HUDEP-2 (cell line): Measurements from ENCODE around the gene KCNK15.
A peak's percentile ranks its signal among the peaks of the same experiment; 100 is the strongest.
"Not testable (repeated sequence)": the region's sequence is repeated elsewhere in the genome, so short reads cannot be mapped to it uniquely, and the experiment has no call there.

ENCODE experiments used
- DNase-seq, 76 experiments: peaks; one replicate each; lab custom pipeline; 2025; ENCODE audit not compliant: unreplicated experiment in 76 of 76; lab: John Stamatoyannopoulos, UW

Gene KCNK15

GRCh38 chr20:44745598-44746366 lies at the start of gene KCNK15:
TSS of gene KCNK15 (plus strand) at chr20:44745865. CDS start at chr20:44745911, 46 bp downstream.
- DNase-seq: no peak

GRCh38 chr20:44696315-44696714 lies 49.4 kb upstream of the KCNK15 start:
- peak in 4 of 76 experiments; percentile 5 to 16 (median 12) for DNase-seq

GRCh38 chr20:44697041-44697440 lies 48.6 kb upstream of the KCNK15 start:
- DNase-seq: not testable (repeated sequence)

- DNase-seq: no peak
Measured at GRCh38 chr20:44698351-44698750, 47.3 kb upstream of the KCNK15 start.

GRCh38 chr20:44700306-44700705 lies 45.4 kb upstream of the KCNK15 start:
- DNase-seq: no peak

GRCh38 chr20:44701118-44701857 lies 44.4 kb upstream of the KCNK15 start:
- no peak for DNase-seq

- no peak for DNase-seq
Measured at GRCh38 chr20:44701858-44702256, 43.8 kb upstream of the KCNK15 start.

- DNase-seq: peak in 2 of 76 experiments; percentile 12 to 19
Measured at GRCh38 chr20:44702776-44703175, 42.9 kb upstream of the KCNK15 start.

- no peak for DNase-seq
Measured at GRCh38 chr20:44703183-44703925, 42.3 kb upstream of the KCNK15 start.

- no peak for DNase-seq
Measured at GRCh38 chr20:44703956-44704488, 41.6 kb upstream of the KCNK15 start.

- DNase-seq: no peak
Measured at GRCh38 chr20:44704551-44704971, 41.1 kb upstream of the KCNK15 start.

GRCh38 chr20:44705364-44706094 lies 40.1 kb upstream of the KCNK15 start:
- no peak for DNase-seq

- no peak for DNase-seq
Measured at GRCh38 chr20:44706301-44707017, 39.2 kb upstream of the KCNK15 start.

- no peak for DNase-seq
Measured at GRCh38 chr20:44707018-44707579, 38.6 kb upstream of the KCNK15 start.

GRCh38 chr20:44709380-44709779 lies 36.3 kb upstream of the KCNK15 start:
- DNase-seq: no peak

GRCh38 chr20:44709797-44710196 lies 35.9 kb upstream of the KCNK15 start:
- DNase-seq: no peak

GRCh38 chr20:44711237-44711636 lies 34.4 kb upstream of the KCNK15 start:
- DNase-seq: no peak

- DNase-seq: no peak
Measured at GRCh38 chr20:44714102-44714700, 31.5 kb upstream of the KCNK15 start.
